Naive thymus-derived CD8-positive, alpha-beta T cell (primary cell): ENCODE measurements around the gene PARD3B. TPM values are rescaled to one million over a fixed set of nuclear protein-coding genes. Genes with fewer than 3 reads are reported as not detected.

Experiments
- ATAC-seq, 2 donors: fragments of 150-1000 bp; cut with Tn5 transposase in 1 of 2; sonication (Bioruptor Pico), chemical (Tn5 transposase) in 1 of 2; 1 replicate in 1 of 2; 2 replicates in 1 of 2; pipeline ENCODE4 v1.10.0; 2021; ENCODE audit warnings: mild to moderate bottlenecking in 2 of 2, moderate library complexity in 2 of 2
- POLR2A ChIA-PET: fragments of 350-600 bp; sonication (Branson Sonifier 250); formaldehyde crosslinking; loops from one replicate; lab custom pipeline; 2021; ENCODE audit warnings: antibody characterized with exemption; lab: Charles Lee
- DNase-seq, 10 donors: peaks; one replicate each; pipeline versions ENCODE4 v3.0.0 to v3.0.0-alpha.2; 2020 to 2022
- H3K27ac Mint-ChIP-seq, 10 donors: one replicate each; pipeline ENCODE4 v1.8.0; 2020 to 2022; ENCODE audit warnings: mild to moderate bottlenecking in 10 of 10, mixed read lengths in 10 of 10, moderate library complexity in 4 of 10, inconsistent platforms in 1 of 10
- H3K27me3 Mint-ChIP-seq, 5 donors: one replicate each; pipeline ENCODE4 v1.8.0; 2021 to 2022; ENCODE audit warnings: mixed read lengths in 5 of 5
- H3K36me3 Mint-ChIP-seq, 3 donors: one replicate each; pipeline ENCODE4 v1.8.0; 2020 to 2022; ENCODE audit warnings: mixed read lengths in 3 of 3, mild to moderate bottlenecking in 2 of 3, inconsistent platforms in 1 of 3
- H3K4me1 Mint-ChIP-seq, 4 donors: one replicate each; pipeline ENCODE4 v1.8.0; 2021 to 2022; ENCODE audit warnings: mixed read lengths in 4 of 4
- H3K4me3 Mint-ChIP-seq, 10 donors: one replicate each; pipeline ENCODE4 v1.8.0; 2020 to 2022; ENCODE audit warnings: mild to moderate bottlenecking in 10 of 10, mixed read lengths in 10 of 10, moderate library complexity in 6 of 10, inconsistent platforms in 1 of 10
- H3K9me3 Mint-ChIP-seq, 9 donors: one replicate each; pipeline ENCODE4 v1.8.0; 2020 to 2022; ENCODE audit warnings: mixed read lengths in 9 of 9, mild to moderate bottlenecking in 3 of 9, inconsistent platforms in 1 of 9, moderate library complexity in 1 of 9
- polyA plus RNA-seq, 3 donors: library from polyadenylated mRNA; unstranded; fragments of 300-500 nt; fragmentation: Illumina TruSeq; gene quantifications; one replicate each; pipeline ENCODE4 v1.2.3, GENCODE V29; 2021
- total RNA-seq, 8 experiments: library from RNA in 2 of 8; stranded (reverse) in 2 of 8; gene quantifications; one replicate each; pipeline ENCODE4 v1.2.3 and lab custom pipeline; 2021 to 2026

Gene PARD3B
- total and polyA plus RNA-seq, 5 experiments from 2014 or later = 0.22 to 3.8 (median 1.3) TPM; not detected in 1

DNA sequence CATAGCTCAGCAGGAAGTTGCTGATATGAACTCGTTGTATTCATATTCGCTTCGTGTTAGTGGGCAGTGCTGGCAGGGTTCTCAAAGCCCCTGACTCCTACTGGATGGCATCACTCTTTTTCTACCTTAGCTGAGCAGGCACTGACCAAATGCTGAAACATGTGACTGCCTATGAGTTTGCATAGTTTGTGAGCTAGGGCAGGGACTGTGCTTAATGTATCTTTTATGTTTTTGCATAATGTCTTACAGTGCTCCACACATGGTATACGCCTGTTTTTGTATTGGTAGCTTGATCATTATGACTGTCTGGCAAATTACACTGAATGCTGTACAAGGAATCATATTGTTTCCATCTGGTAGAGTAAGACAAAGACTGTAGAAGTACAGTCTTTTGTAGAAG is 305.3 kb downstream of the PARD3B start:
- DNase-seq (no peak), ATAC-seq (no peak)
- peaks cover 0 to 6% (median 0%) of the 10 kb centered on the region in 5 donors for H3K27me3 Mint-ChIP-seq
- no peaks in the 10 kb centered on the region for H3K4me1 Mint-ChIP-seq
- no peak overlapping the region for H3K4me3 Mint-ChIP-seq
- POLR2A ChIA-PET = no interaction called here
- H3K9me3 Mint-ChIP-seq = peaks cover 0 to 1% (median 0%) of the 10 kb centered on the region in 9 donors
- peaks cover 0 to 2% (median 1%) of the 10 kb centered on the region in 3 donors for H3K36me3 Mint-ChIP-seq
- no peak overlapping the region for H3K27ac Mint-ChIP-seq

GRCh38 chr2:204853905-204854304 is 308.6 kb downstream of the PARD3B start:
- DNase-seq (no peak), ATAC-seq (no peak)
- H3K4me3 Mint-ChIP-seq = no peak overlapping the region
- peaks cover 0 to 4% (median 0%) of the 10 kb centered on the region in 9 donors for H3K9me3 Mint-ChIP-seq
- no peaks in the 10 kb centered on the region for H3K4me1 Mint-ChIP-seq
- peaks cover 0 to 6% (median 2%) of the 10 kb centered on the region in 3 donors for H3K36me3 Mint-ChIP-seq
- POLR2A ChIA-PET = no interaction called here
- H3K27ac Mint-ChIP-seq = no peak overlapping the region
- peaks cover 0 to 7% (median 0%) of the 10 kb centered on the region in 5 donors for H3K27me3 Mint-ChIP-seq

DNA sequence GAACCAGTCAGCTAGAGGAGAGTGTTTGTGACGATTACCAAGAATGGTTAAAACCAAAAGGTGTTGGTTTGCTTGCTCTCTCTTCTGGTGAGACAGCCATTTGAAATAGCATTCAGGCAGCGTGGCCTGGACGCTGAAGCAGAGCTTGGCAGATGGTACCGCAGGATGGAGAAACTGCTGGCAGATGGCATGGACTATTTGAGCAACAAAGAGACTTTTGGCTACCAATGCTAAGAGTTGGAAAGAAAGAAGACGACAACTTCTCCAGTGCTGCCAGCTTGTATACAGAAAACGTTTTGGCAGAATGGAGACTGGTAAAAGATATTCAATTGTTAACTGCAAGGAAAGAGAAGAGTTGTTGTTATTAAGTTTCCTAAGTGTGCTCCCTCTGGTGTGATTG is 315.0 kb downstream of the PARD3B start:
- H3K36me3 Mint-ChIP-seq = peaks cover 0 to 16% (median 4%) of the 10 kb centered on the region in 3 donors
- no peak overlapping the region for H3K27ac Mint-ChIP-seq
- H3K27me3 Mint-ChIP-seq = peaks cover 0 to 4% (median 0%) of the 10 kb centered on the region in 5 donors
- peaks cover 0 to 7% (median 0%) of the 10 kb centered on the region in 9 donors for H3K9me3 Mint-ChIP-seq
- POLR2A ChIA-PET = no interaction called here
- no peak for DNase-seq
- no peak overlapping the region for H3K4me3 Mint-ChIP-seq
- H3K4me1 Mint-ChIP-seq = no peaks in the 10 kb centered on the region
- no peak for ATAC-seq

- peaks cover 0 to 2% (median 0%) of the 10 kb centered on the region in 5 donors for H3K27me3 Mint-ChIP-seq
- H3K36me3 Mint-ChIP-seq = peaks cover 0 to 9% (median 4%) of the 10 kb centered on the region in 3 donors
- no peaks in the 10 kb centered on the region for H3K4me1 Mint-ChIP-seq
- H3K27ac Mint-ChIP-seq = peak overlapping the region in 1 of 10 donors; percentile 26
- H3K4me3 Mint-ChIP-seq = no peak overlapping the region
- ATAC-seq (no peak), DNase-seq (no peak)
- POLR2A ChIA-PET = no interaction called here
- peaks cover 0 to 6% (median 0%) of the 10 kb centered on the region in 9 donors for H3K9me3 Mint-ChIP-seq
Measured at GRCh38 chr2:204862809-204863208, 317.5 kb downstream of the PARD3B start.

- H3K27ac Mint-ChIP-seq = peak overlapping the region in 1 of 10 donors; percentile 32
- no peak overlapping the region for H3K4me3 Mint-ChIP-seq
- DNase-seq (no peak), ATAC-seq (no peak)
- peaks cover 0 to 6% (median 0%) of the 10 kb centered on the region in 9 donors for H3K9me3 Mint-ChIP-seq
- peaks cover 0 to 9% (median 4%) of the 10 kb centered on the region in 3 donors for H3K36me3 Mint-ChIP-seq
- peaks cover 0 to 2% (median 0%) of the 10 kb centered on the region in 5 donors for H3K27me3 Mint-ChIP-seq
- no peaks in the 10 kb centered on the region for H3K4me1 Mint-ChIP-seq
- POLR2A ChIA-PET = no interaction called here
Measured at GRCh38 chr2:204863336-204863735, 318.1 kb downstream of the PARD3B start.

- Mint-ChIP-seq H3K9me3 (peaks cover 0 to 6% (median 0%) of the 10 kb centered on the region in 9 donors), H3K4me3 (no peak overlapping the region), H3K36me3 (peaks cover 0 to 14% (median 6%) of the 10 kb centered on the region in 3 donors), H3K4me1 (peaks cover 7 to 22% (median 13%) of the 10 kb centered on the region in 4 donors), H3K27ac (peak overlapping the region in 1 of 10 donors; percentile 35), H3K27me3 (no peaks in the 10 kb centered on the region)
- POLR2A ChIA-PET = no interaction called here
- no peak for ATAC-seq
- DNase-seq = no peak
Measured at GRCh38 chr2:204869132-204869823, 324.0 kb downstream of the PARD3B start.

GRCh38 chr2:204870053-204870452 is 324.8 kb downstream of the PARD3B start:
- no peak for DNase-seq
- Mint-ChIP-seq H3K9me3 (peaks cover 0 to 1% (median 0%) of the 10 kb centered on the region in 9 donors), H3K36me3 (peaks cover 0 to 7% (median 3%) of the 10 kb centered on the region in 3 donors), H3K27me3 (no peaks in the 10 kb centered on the region), H3K4me1 (peaks cover 7 to 22% (median 14%) of the 10 kb centered on the region in 4 donors), H3K4me3 (no peak overlapping the region), H3K27ac (peak overlapping the region in 2 of 10 donors; percentile 35 to 43)
- POLR2A ChIA-PET = no interaction called here
- ATAC-seq = no peak

DNA sequence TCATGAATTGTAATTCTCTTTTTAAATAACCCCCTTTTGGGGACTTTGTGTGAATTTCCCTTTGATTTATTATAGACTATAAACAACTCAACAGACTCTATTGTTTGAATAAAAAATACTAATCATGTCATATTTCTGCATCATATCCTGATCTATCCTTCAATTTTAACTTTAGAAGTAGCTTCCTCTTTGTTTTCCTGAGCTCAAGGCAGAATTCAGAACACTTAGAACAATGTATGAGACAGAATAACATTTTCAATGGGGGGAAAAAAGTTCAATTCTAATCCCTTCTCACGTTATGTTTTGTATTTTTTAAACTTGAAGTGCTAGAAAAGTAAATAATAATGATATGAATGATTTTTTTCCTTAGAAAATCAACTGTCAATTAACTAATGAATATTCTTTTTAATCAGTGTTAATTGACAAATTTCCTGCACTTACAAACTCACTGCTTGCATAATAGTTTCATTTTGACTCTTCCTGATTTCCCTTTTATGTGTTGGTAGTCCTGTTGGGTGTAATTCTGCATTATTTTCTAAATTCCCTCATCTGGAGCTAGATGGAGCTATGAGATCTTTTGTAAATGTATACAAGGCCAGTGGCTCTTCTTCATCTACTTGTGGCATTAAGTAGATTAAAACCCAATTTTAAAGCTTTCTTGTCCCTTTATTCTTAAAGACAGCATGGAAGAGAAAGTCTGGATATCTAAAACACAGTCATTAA is 326.1 kb downstream of the PARD3B start:
- POLR2A ChIA-PET = interaction anchor here (0.8 to 1.1 kb wide), 3 partner anchors 14 to 259 kb away, joined by 3 to 4 read pairs (median 3); no protein-coding TSS in a partner anchor
- peak; percentile 53 to 59 for ATAC-seq
- H3K4me3 Mint-ChIP-seq = peak overlapping the region in 1 of 10 donors; percentile 7

DNA sequence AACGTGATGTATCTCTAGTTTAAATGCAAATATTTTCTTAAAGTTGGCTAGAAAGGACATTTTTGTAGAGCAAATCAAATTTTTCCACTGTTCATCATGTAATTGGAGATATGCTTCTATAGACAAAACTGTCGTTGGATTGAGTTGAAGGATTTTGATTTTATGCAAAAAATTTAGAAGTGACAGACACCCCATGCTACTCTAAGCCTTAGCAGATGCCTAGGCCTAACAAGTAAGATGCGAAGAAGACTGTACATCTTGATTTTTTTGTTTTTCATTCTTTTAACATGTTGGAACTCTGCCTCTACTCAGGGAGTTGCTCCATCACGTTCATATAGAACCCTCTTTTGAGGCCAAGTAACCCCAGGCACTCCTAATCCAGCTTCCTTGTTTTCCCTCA is 331.0 kb downstream of the PARD3B start:
- POLR2A ChIA-PET = interaction anchor here (0.6 kb wide), 2 partner anchors 101 to 143 kb away, joined by 3 to 5 read pairs; no protein-coding TSS in a partner anchor
- H3K27me3 Mint-ChIP-seq = no peaks in the 10 kb centered on the region
- no peak for ATAC-seq
- peaks cover 0 to 2% (median 0%) of the 10 kb centered on the region in 9 donors for H3K9me3 Mint-ChIP-seq
- H3K4me3 Mint-ChIP-seq = no peak overlapping the region
- peaks cover 21 to 49% (median 33%) of the 10 kb centered on the region in 4 donors for H3K4me1 Mint-ChIP-seq
- DNase-seq = no peak
- H3K27ac Mint-ChIP-seq = peak overlapping the region in 2 of 10 donors; percentile 29 to 40
- H3K36me3 Mint-ChIP-seq = peaks cover 0 to 7% (median 3%) of the 10 kb centered on the region in 3 donors

More for the DNA sequence above, 326.1 kb downstream of the PARD3B start:
- Mint-ChIP-seq H3K9me3 (peaks cover 0 to 2% (median 0%) of the 10 kb centered on the region in 9 donors), H3K27ac (peak overlapping the region in 4 of 10 donors; percentile 0 to 64 (median 22)), H3K27me3 (no peaks in the 10 kb centered on the region), H3K36me3 (peaks cover 0 to 7% (median 3%) of the 10 kb centered on the region in 3 donors), H3K4me1 (peaks cover 15 to 31% (median 24%) of the 10 kb centered on the region in 4 donors)
- peak in 3 of 10 donors; percentile 20 to 49 (median 45) for DNase-seq

GRCh38 chr2:204877691-204878090 is 332.4 kb downstream of the PARD3B start:
- Mint-ChIP-seq H3K4me1 (peaks cover 24 to 54% (median 36%) of the 10 kb centered on the region in 4 donors), H3K36me3 (peaks cover 0 to 7% (median 3%) of the 10 kb centered on the region in 3 donors), H3K27me3 (no peaks in the 10 kb centered on the region), H3K4me3 (peak overlapping the region in 1 of 10 donors; percentile 10), H3K27ac (peak overlapping the region in 4 of 10 donors; percentile 16 to 93 (median 72)), H3K9me3 (peaks cover 0 to 2% (median 0%) of the 10 kb centered on the region in 9 donors)
- DNase-seq (no peak), ATAC-seq (no peak)
- POLR2A ChIA-PET = interaction anchor here (1.9 kb wide), 1 partner anchor 90 kb away, joined by 5 read pairs; no protein-coding TSS in a partner anchor

DNA sequence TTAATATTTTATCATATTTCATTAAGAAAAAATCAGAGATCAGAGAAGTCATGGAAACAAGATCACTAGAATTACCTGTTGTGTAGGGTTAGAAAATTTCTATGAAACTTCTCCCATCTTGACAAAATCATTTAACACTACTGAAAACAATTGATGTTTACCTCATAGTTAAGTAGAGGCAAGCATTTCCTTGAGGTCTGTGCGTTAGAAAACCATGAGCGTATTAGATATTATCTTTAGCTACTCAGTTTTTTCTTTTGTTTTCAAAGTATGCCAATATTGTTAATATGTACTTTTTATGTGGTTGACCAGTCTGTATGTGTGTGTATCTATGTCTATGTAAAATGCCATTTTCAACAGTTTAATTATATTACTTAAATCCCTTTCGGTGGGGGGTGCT is 335.7 kb downstream of the PARD3B start:
- POLR2A ChIA-PET = interaction anchor here (0.6 to 1.0 kb wide), 3 partner anchors 85 to 143 kb away, joined by 3 to 4 read pairs (median 3); no protein-coding TSS in a partner anchor
- peaks cover 14 to 40% (median 25%) of the 10 kb centered on the region in 4 donors for H3K4me1 Mint-ChIP-seq
- no peak for ATAC-seq

DNA sequence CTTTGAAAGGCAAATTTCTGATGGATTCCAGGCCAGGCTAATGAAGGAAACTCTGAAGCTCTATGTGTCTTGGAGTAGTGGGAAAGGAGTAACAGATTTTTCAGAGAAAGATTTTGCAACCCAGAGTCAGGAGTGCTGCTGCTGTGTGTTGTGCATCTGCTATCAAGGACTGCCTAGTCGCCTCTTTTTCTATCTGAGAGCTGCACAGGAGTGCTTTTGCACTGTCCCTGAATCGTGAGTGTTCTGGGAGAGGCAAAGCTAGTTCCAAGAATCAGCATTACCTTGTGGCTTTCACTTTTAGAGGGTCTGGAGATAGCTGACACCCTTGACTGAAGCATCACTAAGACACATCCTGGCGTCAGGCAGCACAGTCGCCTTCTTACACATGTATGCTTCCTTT is 336.4 kb downstream of the PARD3B start:
- Mint-ChIP-seq H3K27me3 (no peaks in the 10 kb centered on the region), H3K4me1 (peaks cover 14 to 35% (median 26%) of the 10 kb centered on the region in 4 donors), H3K9me3 (no peaks in the 10 kb centered on the region), H3K27ac (peak overlapping the region; percentile 16 to 94 (median 92)), H3K36me3 (no peaks in the 10 kb centered on the region), H3K4me3 (peak overlapping the region; percentile 6 to 76 (median 62))
- ATAC-seq (peak; percentile 52 to 72), DNase-seq (peak in 1 of 10 donors; percentile 5)
- POLR2A ChIA-PET = interaction anchor here (0.6 to 1.5 kb wide), 4 partner anchors 20 to 85 kb away, joined by 3 to 7 read pairs (median 4); no protein-coding TSS in a partner anchor

More for the DNA sequence above, 335.7 kb downstream of the PARD3B start:
- H3K27me3 Mint-ChIP-seq = no peaks in the 10 kb centered on the region
- no peaks in the 10 kb centered on the region for H3K36me3 Mint-ChIP-seq
- H3K9me3 Mint-ChIP-seq = no peaks in the 10 kb centered on the region
- DNase-seq = no peak
- H3K27ac Mint-ChIP-seq = peak overlapping the region in 9 of 10 donors; percentile 40 to 94 (median 92)
- peak overlapping the region in 8 of 10 donors; percentile 43 to 76 (median 62) for H3K4me3 Mint-ChIP-seq
